ENCODE results near the gene ING5. TPM values are rescaled to one million over a fixed set of nuclear protein-coding genes. Genes with fewer than 3 reads are reported as not detected.

Gene ING5
- polyA plus RNA-seq, 3 donors, result 6.5 to 29.5 (median 6.6) TPM

GRCh38 chr2:241670333-241671110 is 31.3 kb upstream of the ING5 start:
- H3K4me1 ChIP-seq (ENCODE audit: control insufficient read depth in 1 of 2, insufficient read depth in 2 of 2, low read length in 2 of 2), result no peaks in the 10 kb centered on the region
- no peak for TF ChIP-seq CTCF (IDR thresholded peaks at IDR 0.05)
- Mint-ChIP-seq H3K27ac (no peak overlapping the region), H3K27me3 (ENCODE audit: low read depth in 3 of 3) (no peaks in the 10 kb centered on the region), H3K9me3 (no peaks in the 10 kb centered on the region), H3K36me3 (peaks cover 63 to 83% of the 10 kb centered on the region in 2 donors), H3K4me3 (no peak overlapping the region), H3K4me1 (no peaks in the 10 kb centered on the region)
- H3K36me3 ChIP-seq (replicated peaks in 1 of 2; ENCODE audit: control insufficient read depth in 1 of 2, insufficient read depth in 2 of 2, low read length in 2 of 2), result peaks cover 66 to 92% of the 10 kb centered on the region in 2 donors
- H4K20me1 ChIP-seq (ENCODE audit: insufficient read depth, low read length), result peaks cover 3% of the 10 kb centered on the region
- no peak overlapping the region for H2AFZ ChIP-seq (ENCODE audit: insufficient read depth, low read depth, low read length, poor library complexity, severe bottlenecking)
- intact Hi-C loops (cut with micrococcal nuclease), result no loop called here
- H3K4me3 ChIP-seq (replicated peaks in 1 of 3; ENCODE audit: low read depth in 2 of 3, low read length in 3 of 3), result no peak overlapping the region
- H3K79me2 ChIP-seq (ENCODE audit: insufficient read depth, low read length), result no peaks in the 10 kb centered on the region
- no peak overlapping the region for H3K27ac ChIP-seq (ENCODE audit: low read depth in 1 of 2, low read length in 2 of 2)
- H3K27me3 ChIP-seq (ENCODE audit: control insufficient read depth in 2 of 2, insufficient read depth in 2 of 2, low read length in 2 of 2), result no peaks in the 10 kb centered on the region
- no peak overlapping the region for H3K9ac ChIP-seq (ENCODE audit: insufficient read depth, low read length, poor library complexity, severe bottlenecking)
- no peak for DNase-seq
- no peak overlapping the region for H3K4me2 ChIP-seq (replicated peaks; ENCODE audit: extremely low read depth, low read length, poor library complexity, severe bottlenecking)
- no peaks in the 10 kb centered on the region for H3K9me3 ChIP-seq (replicated peaks in 1 of 2; ENCODE audit: control insufficient read depth in 1 of 2, insufficient read depth in 1 of 2, low read length in 2 of 2)
- WGBS (ENCODE audit: insufficient coverage), result 96% methylated on average over 29 of the region's 31 CpGs

GRCh38 chr2:241671457-241672240 is 30.2 kb upstream of the ING5 start:
- DNase-seq, result no peak

More at GRCh38 chr2:241671457-241672240, 30.2 kb upstream of the ING5 start:
- WGBS (ENCODE audit: insufficient coverage), result 99% methylated on average over 25 of the region's 31 CpGs
- intact Hi-C loops (cut with micrococcal nuclease), result no loop called here
- Mint-ChIP-seq H3K36me3 (peaks cover 61 to 86% of the 10 kb centered on the region in 2 donors), H3K27ac (no peak overlapping the region), H3K4me3 (no peak overlapping the region), H3K9me3 (no peaks in the 10 kb centered on the region), H3K4me1 (no peaks in the 10 kb centered on the region), H3K27me3 (ENCODE audit: low read depth in 3 of 3) (no peaks in the 10 kb centered on the region)
- no peak overlapping the region for H3K9ac ChIP-seq (ENCODE audit: insufficient read depth, low read length, poor library complexity, severe bottlenecking)
- H3K27ac ChIP-seq (ENCODE audit: low read depth in 1 of 2, low read length in 2 of 2), result no peak overlapping the region
- H3K4me2 ChIP-seq (replicated peaks; ENCODE audit: extremely low read depth, low read length, poor library complexity, severe bottlenecking), result no peak overlapping the region
- no peaks in the 10 kb centered on the region for H3K79me2 ChIP-seq (ENCODE audit: insufficient read depth, low read length)
- H3K36me3 ChIP-seq (replicated peaks in 1 of 2; ENCODE audit: control insufficient read depth in 1 of 2, insufficient read depth in 2 of 2, low read length in 2 of 2), result peaks cover 66 to 91% of the 10 kb centered on the region in 2 donors
- H2AFZ ChIP-seq (ENCODE audit: insufficient read depth, low read depth, low read length, poor library complexity, severe bottlenecking), result no peak overlapping the region
- H3K9me3 ChIP-seq (replicated peaks in 1 of 2; ENCODE audit: control insufficient read depth in 1 of 2, insufficient read depth in 1 of 2, low read length in 2 of 2), result no peaks in the 10 kb centered on the region
- TF ChIP-seq CTCF (IDR thresholded peaks at IDR 0.05), result no peak
- H3K27me3 ChIP-seq (ENCODE audit: control insufficient read depth in 2 of 2, insufficient read depth in 2 of 2, low read length in 2 of 2), result no peaks in the 10 kb centered on the region
- no peak overlapping the region for H3K4me3 ChIP-seq (replicated peaks in 1 of 3; ENCODE audit: low read depth in 2 of 3, low read length in 3 of 3)
- no peaks in the 10 kb centered on the region for H3K4me1 ChIP-seq (ENCODE audit: control insufficient read depth in 1 of 2, insufficient read depth in 2 of 2, low read length in 2 of 2)
- H4K20me1 ChIP-seq (ENCODE audit: insufficient read depth, low read length), result no peaks in the 10 kb centered on the region
